Measurements from ENCODE around the gene MAGI2.
"Not testable (repeated sequence)": the region's sequence is repeated elsewhere in the genome, so short reads cannot be mapped to it uniquely, and the experiment has no call there.

Gene MAGI2

DNA sequence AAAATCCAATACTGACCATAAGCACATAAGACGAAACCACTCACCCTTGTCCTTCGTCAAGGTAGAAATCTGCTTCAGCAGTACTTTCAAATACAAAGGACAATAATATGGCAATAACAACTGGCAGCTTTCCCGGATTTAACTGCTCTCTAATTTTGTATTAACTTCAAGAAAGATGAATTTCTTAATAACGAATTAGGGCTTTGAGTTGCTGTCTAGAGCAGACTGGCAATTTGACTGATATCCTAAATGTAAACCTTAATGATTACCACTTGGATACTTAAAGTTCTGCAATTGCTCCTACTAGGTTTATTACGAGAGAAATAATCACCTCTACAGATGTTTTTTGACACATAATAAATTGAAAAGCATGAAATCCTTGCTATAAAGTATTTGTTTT, 418.7 kb downstream of the MAGI2 start:
- Histone ChIP-seq H4K20me1 (ENCODE audit: control insufficient read depth, insufficient read depth, low read depth, low read length) (no peaks in the 10 kb centered on the region), H3K9me3 (ENCODE audit: control insufficient read depth, insufficient read depth, low read length) (no peaks in the 10 kb centered on the region), H3K9me2 (replicated peaks; ENCODE audit: control insufficient read depth, low read length) (no peaks in the 10 kb centered on the region), H3K27me3 (ENCODE audit: control insufficient read depth, low read length) (no peaks in the 10 kb centered on the region), H3K4me3 (ENCODE audit: low read length) (no peak overlapping the region), H3K36me3 (ENCODE audit: control insufficient read depth, low read length) (no peaks in the 10 kb centered on the region), H3K4me1 (ENCODE audit: control insufficient read depth, low read length) (no peaks in the 10 kb centered on the region), H3K79me2 (ENCODE audit: control insufficient read depth, low read length) (no peaks in the 10 kb centered on the region), H3K4me2 (ENCODE audit: low read length) (no peak overlapping the region), H3K27ac (ENCODE audit: low read depth, low read length) (no peak overlapping the region), H3F3A (ENCODE audit: control insufficient read depth, insufficient read depth) (no peaks in the 10 kb centered on the region)
- TF ChIP-seq EZH2phosphoT487 (IDR thresholded peaks at IDR 0.05; ENCODE audit: borderline replicate concordance, low read length): no peak
- TF ChIP-seq, protein P1, sequence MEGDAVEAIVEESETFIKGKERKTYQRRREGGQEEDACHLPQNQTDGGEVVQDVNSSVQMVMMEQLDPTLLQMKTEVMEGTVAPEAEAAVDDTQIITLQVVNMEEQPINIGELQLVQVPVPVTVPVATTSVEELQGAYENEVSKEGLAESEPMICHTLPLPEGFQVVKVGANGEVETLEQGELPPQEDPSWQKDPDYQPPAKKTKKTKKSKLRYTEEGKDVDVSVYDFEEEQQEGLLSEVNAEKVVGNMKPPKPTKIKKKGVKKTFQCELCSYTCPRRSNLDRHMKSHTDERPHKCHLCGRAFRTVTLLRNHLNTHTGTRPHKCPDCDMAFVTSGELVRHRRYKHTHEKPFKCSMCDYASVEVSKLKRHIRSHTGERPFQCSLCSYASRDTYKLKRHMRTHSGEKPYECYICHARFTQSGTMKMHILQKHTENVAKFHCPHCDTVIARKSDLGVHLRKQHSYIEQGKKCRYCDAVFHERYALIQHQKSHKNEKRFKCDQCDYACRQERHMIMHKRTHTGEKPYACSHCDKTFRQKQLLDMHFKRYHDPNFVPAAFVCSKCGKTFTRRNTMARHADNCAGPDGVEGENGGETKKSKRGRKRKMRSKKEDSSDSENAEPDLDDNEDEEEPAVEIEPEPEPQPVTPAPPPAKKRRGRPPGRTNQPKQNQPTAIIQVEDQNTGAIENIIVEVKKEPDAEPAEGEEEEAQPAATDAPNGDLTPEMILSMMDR (IDR thresholded peaks at IDR 0.05; ENCODE audit: low read depth, low read length, poor library complexity, severe bottlenecking): no peak

DNA sequence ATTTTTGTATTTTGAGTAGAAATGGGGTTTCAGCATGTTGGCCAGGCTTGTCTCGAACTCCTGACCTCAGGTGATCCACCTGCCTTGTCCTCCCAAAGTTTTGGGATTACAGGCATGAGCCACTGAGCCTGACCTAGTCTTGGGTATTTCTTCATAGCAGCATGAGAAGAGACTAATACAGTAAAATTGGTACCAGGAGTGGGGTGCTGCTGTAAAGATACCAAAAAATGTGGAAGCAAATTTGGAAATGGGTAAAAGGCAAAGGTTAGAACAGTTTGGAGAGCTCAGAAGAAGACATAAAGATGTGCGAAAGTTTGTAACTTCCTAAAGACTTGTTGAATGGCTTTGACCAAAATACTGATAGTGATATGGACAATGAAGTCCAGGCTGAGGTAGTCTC, 433.8 kb downstream of the MAGI2 start:
- not testable (repeated sequence) for H3K79me2 ChIP-seq (ENCODE audit: control insufficient read depth, low read length); H3K36me3 ChIP-seq (ENCODE audit: control insufficient read depth, low read length); H3K4me2 ChIP-seq (ENCODE audit: low read length); H3K27me3 ChIP-seq (ENCODE audit: control insufficient read depth, low read length); H3K4me1 ChIP-seq (ENCODE audit: control insufficient read depth, low read length); H3K27ac ChIP-seq (ENCODE audit: low read depth, low read length); H4K20me1 ChIP-seq (ENCODE audit: control insufficient read depth, insufficient read depth, low read depth, low read length); H3K9me2 ChIP-seq (replicated peaks; ENCODE audit: control insufficient read depth, low read length); H3F3A ChIP-seq (ENCODE audit: control insufficient read depth, insufficient read depth); H3K4me3 ChIP-seq (ENCODE audit: low read length)
- H3K9me3 ChIP-seq (ENCODE audit: control insufficient read depth, insufficient read depth, low read length): peaks cover 10% of the 10 kb centered on the region; the same call in 1 of the 2 replicates

DNA sequence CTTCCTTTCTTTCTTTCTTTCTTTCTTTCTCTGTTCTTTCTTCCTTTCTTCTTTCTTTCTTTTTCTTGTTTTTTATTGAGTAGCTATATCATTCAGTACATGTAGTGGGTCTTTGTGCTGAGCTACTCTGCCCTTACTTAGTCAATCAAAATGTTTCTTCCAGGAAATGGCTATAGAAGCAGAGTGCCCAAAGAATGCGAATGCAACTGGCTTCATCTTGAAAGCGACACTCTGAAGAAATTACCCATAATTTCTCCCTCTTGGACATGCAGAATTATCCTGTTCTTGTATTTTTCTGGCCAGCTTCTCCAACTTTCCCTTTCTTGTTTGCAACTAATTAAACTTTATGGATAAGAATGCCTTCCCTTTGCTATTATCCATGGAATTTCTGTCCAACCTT, 441.5 kb downstream of the MAGI2 start:
- no peak overlapping the region for H3K4me3 ChIP-seq (ENCODE audit: low read length)
- H3F3A ChIP-seq (ENCODE audit: control insufficient read depth, insufficient read depth): no peaks in the 10 kb centered on the region
- H3K9me2 ChIP-seq (replicated peaks; ENCODE audit: control insufficient read depth, low read length): no peaks in the 10 kb centered on the region
- TF ChIP-seq, protein P1 (IDR thresholded peaks at IDR 0.05; ENCODE audit: low read depth, low read length, poor library complexity, severe bottlenecking): no peak
- TF ChIP-seq EZH2phosphoT487 (IDR thresholded peaks at IDR 0.05; ENCODE audit: borderline replicate concordance, low read length): no peak
- no peaks in the 10 kb centered on the region for H3K79me2 ChIP-seq (ENCODE audit: control insufficient read depth, low read length)
- H3K27me3 ChIP-seq (ENCODE audit: control insufficient read depth, low read length): no peaks in the 10 kb centered on the region
- no peaks in the 10 kb centered on the region for H4K20me1 ChIP-seq (ENCODE audit: control insufficient read depth, insufficient read depth, low read depth, low read length)
- H3K4me1 ChIP-seq (ENCODE audit: control insufficient read depth, low read length): no peaks in the 10 kb centered on the region
- no peaks in the 10 kb centered on the region for H3K36me3 ChIP-seq (ENCODE audit: control insufficient read depth, low read length)
- H3K27ac ChIP-seq (ENCODE audit: low read depth, low read length): no peak overlapping the region
- peaks cover 3% of the 10 kb centered on the region; the same call in 1 of the 2 replicates for H3K9me3 ChIP-seq (ENCODE audit: control insufficient read depth, insufficient read depth, low read length)
- no peak overlapping the region for H3K4me2 ChIP-seq (ENCODE audit: low read length)

DNA sequence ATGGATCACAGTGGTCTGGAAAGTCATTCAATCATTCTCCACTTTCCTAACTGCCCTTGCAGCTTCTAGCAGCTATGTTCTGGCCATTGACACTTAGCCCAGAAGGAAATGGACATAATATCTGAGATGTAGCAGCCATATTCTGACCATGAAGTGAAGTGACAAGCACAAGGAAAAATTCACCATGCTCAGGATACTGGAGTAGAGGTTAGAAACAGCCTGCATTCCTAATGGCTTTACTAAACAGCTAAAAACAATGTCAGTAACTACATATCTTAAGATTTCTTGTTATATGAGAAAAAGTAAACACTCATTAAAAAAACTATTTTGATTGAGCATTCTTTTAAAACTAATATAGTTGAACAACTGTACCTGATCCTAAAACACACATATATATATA, 443.8 kb downstream of the MAGI2 start:
- Histone ChIP-seq H3K9me2 (replicated peaks; ENCODE audit: control insufficient read depth, low read length) (no peaks in the 10 kb centered on the region), H3K4me1 (ENCODE audit: control insufficient read depth, low read length) (no peaks in the 10 kb centered on the region), H3K79me2 (ENCODE audit: control insufficient read depth, low read length) (no peaks in the 10 kb centered on the region), H4K20me1 (ENCODE audit: control insufficient read depth, insufficient read depth, low read depth, low read length) (no peaks in the 10 kb centered on the region), H3K27ac (ENCODE audit: low read depth, low read length) (no peak overlapping the region), H3K4me3 (ENCODE audit: low read length) (no peak overlapping the region), H3K4me2 (ENCODE audit: low read length) (no peak overlapping the region), H3F3A (ENCODE audit: control insufficient read depth, insufficient read depth) (no peaks in the 10 kb centered on the region), H3K9me3 (ENCODE audit: control insufficient read depth, insufficient read depth, low read length) (no peaks in the 10 kb centered on the region), H3K27me3 (ENCODE audit: control insufficient read depth, low read length) (no peaks in the 10 kb centered on the region), H3K36me3 (ENCODE audit: control insufficient read depth, low read length) (no peaks in the 10 kb centered on the region)
- TF ChIP-seq, protein P1 (IDR thresholded peaks at IDR 0.05; ENCODE audit: low read depth, low read length, poor library complexity, severe bottlenecking): no peak
- TF ChIP-seq EZH2phosphoT487 (IDR thresholded peaks at IDR 0.05; ENCODE audit: borderline replicate concordance, low read length): no peak
